Activated naive CD8-positive, alpha-beta T cell treated with anti-CD3 and anti-CD28 coated beads, Interleukin-2, amount 50 U/mL, for 24 hours (primary cell): ENCODE data around the gene NUCKS1.
"Not testable (repeated sequence)": the region's sequence is repeated elsewhere in the genome, so short reads cannot be mapped to it uniquely, and the experiment has no call there.

Source experiments
- ATAC-seq: fragments of 150-1000 bp; cut with Tn5 transposase; one replicate; pipeline ENCODE4 v1.10.0; 2021
- DNase-seq: peaks from one replicate; pipeline ENCODE4 v3.0.0; 2021
- H3K27ac Mint-ChIP-seq: one replicate; pipeline ENCODE4 v1.8.0; 2021; ENCODE audit warnings: mild to moderate bottlenecking, mixed read lengths
- H3K27me3 Mint-ChIP-seq: one replicate; pipeline ENCODE4 v1.8.0; 2021; ENCODE audit warnings: mixed read lengths
- H3K36me3 Mint-ChIP-seq: one replicate; pipeline ENCODE4 v1.8.0; 2021; ENCODE audit warnings: low read depth, mixed read lengths
- H3K4me1 Mint-ChIP-seq: one replicate; pipeline ENCODE4 v1.8.0; 2021; ENCODE audit warnings: mixed read lengths
- H3K4me3 Mint-ChIP-seq: one replicate; pipeline ENCODE4 v1.8.0; 2021; ENCODE audit warnings: mild to moderate bottlenecking, moderate library complexity, mixed read lengths
- H3K9me3 Mint-ChIP-seq: one replicate; pipeline ENCODE4 v1.8.0; 2021; ENCODE audit warnings: mixed read lengths

NUCKS1 gene

DNA sequence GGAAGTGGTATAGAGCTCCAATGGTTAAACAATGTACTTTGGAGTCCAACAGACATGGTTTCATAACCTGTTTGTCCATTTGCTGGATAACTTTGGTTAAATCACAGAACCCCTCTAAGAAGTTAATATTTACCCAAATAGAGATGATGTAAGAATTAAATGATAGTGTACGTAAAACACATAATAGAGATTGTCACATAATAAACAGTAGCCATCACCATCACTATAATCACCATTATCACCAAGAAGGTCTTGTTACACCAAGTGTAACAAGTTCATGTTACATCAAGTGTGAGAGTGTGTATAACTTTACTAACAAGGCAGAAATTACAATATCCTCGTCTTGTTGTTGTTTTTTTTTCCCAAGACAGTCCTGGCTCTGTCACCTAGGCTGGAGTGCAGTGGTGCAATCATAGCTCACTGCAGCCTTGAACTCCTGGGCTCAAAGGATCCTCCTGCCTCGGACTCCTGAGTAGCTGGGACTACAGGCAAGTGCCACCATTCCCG lies 23.3 kb downstream of the NUCKS1 start:
- no peak overlapping the region for H3K4me3 Mint-ChIP-seq
- peaks cover 18% of the 10 kb centered on the region for H3K4me1 Mint-ChIP-seq
- no peak for ATAC-seq
- peaks cover 47% of the 10 kb centered on the region for H3K36me3 Mint-ChIP-seq
- H3K27me3 Mint-ChIP-seq, result no peaks in the 10 kb centered on the region
- no peak overlapping the region for H3K27ac Mint-ChIP-seq
- no peaks in the 10 kb centered on the region for H3K9me3 Mint-ChIP-seq
- DNase-seq, result no peak

GRCh38 chr1:205725514-205725913 lies 24.5 kb downstream of the NUCKS1 start:
- no peaks in the 10 kb centered on the region for H3K9me3 Mint-ChIP-seq
- peaks cover 47% of the 10 kb centered on the region for H3K36me3 Mint-ChIP-seq
- no peak overlapping the region for H3K27ac Mint-ChIP-seq

GRCh38 chr1:205720740-205721139 lies 29.2 kb downstream of the NUCKS1 start:
- H3K4me3 Mint-ChIP-seq, DNase-seq, H3K27me3 Mint-ChIP-seq, H3K27ac Mint-ChIP-seq, H3K9me3 Mint-ChIP-seq, ATAC-seq: not testable (repeated sequence)
- Mint-ChIP-seq H3K4me1 (peaks cover 26% of the 10 kb centered on the region), H3K36me3 (peaks cover 66% of the 10 kb centered on the region)

More at GRCh38 chr1:205725514-205725913, 24.5 kb downstream of the NUCKS1 start:
- Mint-ChIP-seq H3K4me1 (peaks cover 13% of the 10 kb centered on the region), H3K4me3 (no peak overlapping the region), H3K27me3 (no peaks in the 10 kb centered on the region)
- DNase-seq (no peak), ATAC-seq (no peak)

- Mint-ChIP-seq H3K27me3 (no peaks in the 10 kb centered on the region), H3K4me1 (peaks cover 28% of the 10 kb centered on the region), H3K27ac (peak overlapping the region; percentile 24), H3K4me3 (no peak overlapping the region), H3K36me3 (peaks cover 68% of the 10 kb centered on the region), H3K9me3 (no peaks in the 10 kb centered on the region)
- DNase-seq, result no peak
- ATAC-seq, result no peak
These were observed 30.2 kb downstream of the NUCKS1 start for GRCh38 chr1:205719762-205720161.

GRCh38 chr1:205719015-205719414 lies 31.0 kb downstream of the NUCKS1 start:
- Mint-ChIP-seq H3K27ac (peak overlapping the region; percentile 11), H3K27me3 (no peaks in the 10 kb centered on the region), H3K36me3 (peaks cover 66% of the 10 kb centered on the region), H3K4me3 (no peak overlapping the region), H3K9me3 (no peaks in the 10 kb centered on the region), H3K4me1 (peaks cover 28% of the 10 kb centered on the region)
- no peak for ATAC-seq
- DNase-seq, result no peak

DNA sequence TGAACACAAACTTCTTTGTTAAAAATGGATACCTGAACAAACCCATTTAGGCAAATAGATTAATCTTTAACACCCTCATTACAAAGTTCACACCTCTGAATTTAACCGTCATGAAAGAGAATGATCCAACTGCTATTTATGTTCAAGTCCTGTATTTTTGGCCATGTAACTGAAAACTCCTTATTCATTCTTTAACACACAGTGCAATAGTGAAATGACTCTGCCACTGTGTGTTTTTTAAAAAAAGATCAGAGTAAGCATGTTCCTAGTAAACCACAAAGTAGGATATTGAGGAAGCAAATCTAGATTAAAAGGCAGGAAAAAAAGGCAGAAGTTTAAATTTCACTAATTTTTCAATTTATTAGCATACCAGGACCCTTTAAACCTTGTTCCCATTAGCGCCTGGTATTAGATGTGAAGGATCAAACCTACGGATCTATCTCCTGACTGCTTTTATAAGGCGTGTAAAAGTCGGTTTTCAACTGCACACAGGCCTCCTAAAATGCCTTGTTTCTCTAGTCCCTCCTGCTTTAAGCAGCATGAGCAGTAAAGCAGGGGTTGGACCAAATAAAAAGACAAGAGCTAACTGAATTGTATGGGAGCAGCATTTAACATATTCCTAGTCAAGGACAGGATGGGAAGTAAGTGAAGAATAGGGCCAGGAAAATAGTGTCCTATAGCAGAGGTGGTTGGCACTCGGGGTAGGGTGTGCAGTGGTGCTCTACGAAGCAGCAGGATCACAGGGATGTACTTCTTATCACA lies 33.4 kb downstream of the NUCKS1 start:
- no peaks in the 10 kb centered on the region for H3K9me3 Mint-ChIP-seq

DNA sequence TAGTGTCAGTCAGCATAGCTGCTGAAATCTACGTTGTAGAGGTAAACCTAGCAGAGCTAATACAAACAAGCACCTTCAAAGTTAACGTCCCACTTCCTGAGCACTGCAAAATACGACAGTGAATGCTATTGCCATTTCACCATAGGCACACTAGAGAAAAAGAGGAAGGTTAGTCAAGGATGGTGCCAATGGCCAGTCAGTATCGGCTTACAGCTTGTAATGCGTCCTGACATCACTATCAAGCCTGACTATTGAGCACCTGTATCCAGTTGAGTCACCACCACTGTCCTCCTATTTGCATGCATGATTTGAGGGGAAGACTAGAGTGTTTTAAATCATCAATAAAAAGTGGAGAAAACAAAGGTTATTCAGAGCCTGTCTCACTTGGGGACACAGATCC lies 34.4 kb downstream of the NUCKS1 start:
- no peaks in the 10 kb centered on the region for H3K9me3 Mint-ChIP-seq
- ATAC-seq, result no peak
- H3K27ac Mint-ChIP-seq, result no peak overlapping the region
- H3K4me3 Mint-ChIP-seq, result no peak overlapping the region
- peaks cover 37% of the 10 kb centered on the region for H3K4me1 Mint-ChIP-seq
- H3K36me3 Mint-ChIP-seq, result peaks cover 51% of the 10 kb centered on the region
- H3K27me3 Mint-ChIP-seq, result no peaks in the 10 kb centered on the region
- DNase-seq, result no peak

More for the DNA sequence above, 33.4 kb downstream of the NUCKS1 start:
- Mint-ChIP-seq H3K27me3 (no peaks in the 10 kb centered on the region), H3K36me3 (peaks cover 57% of the 10 kb centered on the region), H3K4me3 (no peak overlapping the region), H3K4me1 (peaks cover 31% of the 10 kb centered on the region), H3K27ac (peak overlapping the region; percentile 29)
- DNase-seq (no peak), ATAC-seq (no peak)

- H3K4me3 Mint-ChIP-seq, result no peak overlapping the region
- no peak overlapping the region for H3K27ac Mint-ChIP-seq
- H3K36me3 Mint-ChIP-seq, result peaks cover 45% of the 10 kb centered on the region
- H3K27me3 Mint-ChIP-seq, result no peaks in the 10 kb centered on the region
- DNase-seq (no peak), ATAC-seq (no peak)
- H3K9me3 Mint-ChIP-seq, result no peaks in the 10 kb centered on the region
- H3K4me1 Mint-ChIP-seq, result peaks cover 33% of the 10 kb centered on the region
These were observed 35.1 kb downstream of the NUCKS1 start for GRCh38 chr1:205714906-205715246.

- Mint-ChIP-seq H3K4me3 (no peak overlapping the region), H3K4me1 (peaks cover 28% of the 10 kb centered on the region), H3K27ac (no peak overlapping the region), H3K27me3 (no peaks in the 10 kb centered on the region), H3K9me3 (no peaks in the 10 kb centered on the region), H3K36me3 (peaks cover 40% of the 10 kb centered on the region)
- no peak for DNase-seq
- no peak for ATAC-seq
These were observed 35.6 kb downstream of the NUCKS1 start for GRCh38 chr1:205714190-205714905.

GRCh38 chr1:205711105-205712048 lies 38.6 kb downstream of the NUCKS1 start:
- H3K9me3 Mint-ChIP-seq, result no peaks in the 10 kb centered on the region
- H3K4me1 Mint-ChIP-seq, result peaks cover 16% of the 10 kb centered on the region
- H3K27ac Mint-ChIP-seq, result peak overlapping the region; percentile 63
- DNase-seq, result peak; percentile 65
- peak; percentile 91 for ATAC-seq
- H3K36me3 Mint-ChIP-seq, result peaks cover 15% of the 10 kb centered on the region
- H3K27me3 Mint-ChIP-seq, result no peaks in the 10 kb centered on the region
- no peak overlapping the region for H3K4me3 Mint-ChIP-seq

GRCh38 chr1:205710201-205711062 lies 39.5 kb downstream of the NUCKS1 start:
- Mint-ChIP-seq H3K27ac (no peak overlapping the region), H3K4me3 (no peak overlapping the region), H3K36me3 (peaks cover 7% of the 10 kb centered on the region), H3K9me3 (no peaks in the 10 kb centered on the region), H3K4me1 (peaks cover 13% of the 10 kb centered on the region), H3K27me3 (no peaks in the 10 kb centered on the region)
- DNase-seq (no peak), ATAC-seq (no peak)

GRCh38 chr1:205709640-205710039 lies 40.3 kb downstream of the NUCKS1 start:
- Mint-ChIP-seq H3K27me3 (no peaks in the 10 kb centered on the region), H3K36me3 (peaks cover 4% of the 10 kb centered on the region), H3K9me3 (no peaks in the 10 kb centered on the region), H3K27ac (no peak overlapping the region), H3K4me3 (no peak overlapping the region), H3K4me1 (peaks cover 18% of the 10 kb centered on the region)
- ATAC-seq (no peak), DNase-seq (no peak)

GRCh38 chr1:205709059-205709398 lies 41.0 kb downstream of the NUCKS1 start:
- no peak for ATAC-seq
- Mint-ChIP-seq H3K4me3 (no peak overlapping the region), H3K9me3 (no peaks in the 10 kb centered on the region), H3K36me3 (peaks cover 4% of the 10 kb centered on the region), H3K4me1 (peaks cover 20% of the 10 kb centered on the region), H3K27ac (no peak overlapping the region), H3K27me3 (no peaks in the 10 kb centered on the region)
- no peak for DNase-seq
